A549 (cell line): Measurements from ENCODE around the gene MZT1.

Experiments
- FOSB ChIP-seq: fragments of 250-450 bp; sonication (Bioruptor Pico); IDR thresholded peaks from 2 replicates; pipeline ENCODE4 v1.5.0; 2020; ENCODE audit warnings: mild to moderate bottlenecking, moderate library complexity
- HMGXB4 ChIP-seq: fragments of 250-450 bp; sonication (Bioruptor Pico); IDR thresholded peaks from 2 replicates; pipeline ENCODE4 v1.5.0; 2021; ENCODE audit warnings: mild to moderate bottlenecking, moderate library complexity, borderline replicate concordance
- POLR2A ChIP-seq: IDR thresholded peaks from 2 replicates; pipeline ENCODE4 v1.6.1; 2012; ENCODE audit warnings: mild to moderate bottlenecking, low read length
- SMC3 ChIP-seq: fragments of >200 bp; sonication (Bioruptor Twin); formaldehyde crosslinking; IDR thresholded peaks from 3 replicates; pipeline ENCODE4 v1.6.1; 2018; ENCODE audit warnings: inconsistent platforms
- ZFP36 ChIP-seq: fragments of 450-650 bp; IDR thresholded peaks from 2 replicates; pipeline ENCODE4 v1.6.1; 2014; ENCODE audit warnings: borderline replicate concordance; ENCODE audit not compliant: partially characterized antibody
- TF ChIP-seq, protein P1 (sequence below): fragments of >200 bp; sonication (Bioruptor Twin); formaldehyde crosslinking; IDR thresholded peaks from 3 replicates; pipeline ENCODE4 v1.5.1; 2016

- TF ChIP-seq SMC3: no peak
- TF ChIP-seq, protein P1, sequence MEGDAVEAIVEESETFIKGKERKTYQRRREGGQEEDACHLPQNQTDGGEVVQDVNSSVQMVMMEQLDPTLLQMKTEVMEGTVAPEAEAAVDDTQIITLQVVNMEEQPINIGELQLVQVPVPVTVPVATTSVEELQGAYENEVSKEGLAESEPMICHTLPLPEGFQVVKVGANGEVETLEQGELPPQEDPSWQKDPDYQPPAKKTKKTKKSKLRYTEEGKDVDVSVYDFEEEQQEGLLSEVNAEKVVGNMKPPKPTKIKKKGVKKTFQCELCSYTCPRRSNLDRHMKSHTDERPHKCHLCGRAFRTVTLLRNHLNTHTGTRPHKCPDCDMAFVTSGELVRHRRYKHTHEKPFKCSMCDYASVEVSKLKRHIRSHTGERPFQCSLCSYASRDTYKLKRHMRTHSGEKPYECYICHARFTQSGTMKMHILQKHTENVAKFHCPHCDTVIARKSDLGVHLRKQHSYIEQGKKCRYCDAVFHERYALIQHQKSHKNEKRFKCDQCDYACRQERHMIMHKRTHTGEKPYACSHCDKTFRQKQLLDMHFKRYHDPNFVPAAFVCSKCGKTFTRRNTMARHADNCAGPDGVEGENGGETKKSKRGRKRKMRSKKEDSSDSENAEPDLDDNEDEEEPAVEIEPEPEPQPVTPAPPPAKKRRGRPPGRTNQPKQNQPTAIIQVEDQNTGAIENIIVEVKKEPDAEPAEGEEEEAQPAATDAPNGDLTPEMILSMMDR: no peak
- no peak for TF ChIP-seq FOSB (CRISPR knock-in tag)
- no peak for TF ChIP-seq ZFP36
- TF ChIP-seq POLR2A: no peak
- TF ChIP-seq HMGXB4 (CRISPR knock-in tag): no peak
These were observed 33.1 kb downstream of the MZT1 start for GRCh38 chr13:72694314-72694713.
